Activated T-helper 1 cell treated with anti-CD3 and anti-CD28 coated beads, Interleukin-2, amount 50 U/mL, for 16 hours (primary cell): ENCODE results near the gene ATG10.
A peak's percentile ranks its signal among the peaks of the same experiment; 100 is the strongest.
"Not testable (repeated sequence)": the region's sequence is repeated elsewhere in the genome, so short reads cannot be mapped to it uniquely, and the experiment has no call there.

Source experiments
- DNase-seq, 2 donors: peaks; one replicate each; pipeline ENCODE4 v3.0.0-alpha.2; 2020; ENCODE audit warnings: low read depth in 1 of 2, low spot score in 1 of 2

The ATG10 gene

GRCh38 chr5:82218374-82219156 lies 246.7 kb downstream of the ATG10 start:
- DNase-seq = no peak

GRCh38 chr5:82221020-82221419 lies 249.2 kb downstream of the ATG10 start:
- DNase-seq = no peak

DNA sequence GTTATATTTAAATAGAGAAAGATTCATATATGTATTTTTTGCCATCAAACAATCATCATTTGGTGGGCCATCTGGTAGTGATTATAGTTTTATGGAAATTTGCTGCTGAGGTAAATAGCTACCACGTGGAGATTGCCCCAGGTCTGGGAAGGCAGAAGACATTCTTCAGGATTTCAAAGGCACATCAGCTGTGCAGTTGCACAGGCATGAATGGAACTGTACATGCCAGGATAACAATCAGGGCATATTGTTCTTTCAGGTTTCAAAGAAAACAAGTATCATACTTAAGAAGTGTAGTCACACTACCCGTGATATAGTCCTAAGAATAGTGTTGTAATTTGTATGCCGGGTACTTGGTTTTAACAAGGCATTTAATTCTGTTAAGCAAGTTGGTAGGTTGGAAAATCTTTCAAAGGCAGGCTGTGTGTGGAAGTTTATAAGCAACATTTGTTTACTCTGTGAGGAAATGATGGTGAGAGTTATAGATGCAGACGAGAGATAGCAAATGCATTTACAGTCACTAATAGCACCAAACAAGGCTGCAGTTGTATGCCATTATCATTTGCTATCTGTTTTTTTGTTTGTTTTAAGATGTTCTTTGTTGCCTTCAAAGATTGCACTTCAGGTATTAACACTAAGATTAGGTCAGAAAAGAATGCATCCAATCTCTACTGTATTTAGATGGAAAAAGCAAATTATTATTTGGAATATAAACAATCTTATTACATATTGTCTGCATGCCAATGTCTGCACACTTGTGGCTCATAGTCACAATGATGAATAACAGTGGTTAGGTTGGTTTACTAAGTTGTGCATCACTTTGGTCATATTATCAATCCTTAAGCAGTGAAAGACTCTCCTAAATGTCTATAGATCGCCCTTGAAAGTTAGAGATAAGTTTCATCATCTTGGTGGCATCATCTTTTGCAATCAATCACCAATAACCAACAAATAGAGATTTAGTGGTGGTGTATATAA lies 251.1 kb downstream of the ATG10 start:
- no peak for DNase-seq

DNA sequence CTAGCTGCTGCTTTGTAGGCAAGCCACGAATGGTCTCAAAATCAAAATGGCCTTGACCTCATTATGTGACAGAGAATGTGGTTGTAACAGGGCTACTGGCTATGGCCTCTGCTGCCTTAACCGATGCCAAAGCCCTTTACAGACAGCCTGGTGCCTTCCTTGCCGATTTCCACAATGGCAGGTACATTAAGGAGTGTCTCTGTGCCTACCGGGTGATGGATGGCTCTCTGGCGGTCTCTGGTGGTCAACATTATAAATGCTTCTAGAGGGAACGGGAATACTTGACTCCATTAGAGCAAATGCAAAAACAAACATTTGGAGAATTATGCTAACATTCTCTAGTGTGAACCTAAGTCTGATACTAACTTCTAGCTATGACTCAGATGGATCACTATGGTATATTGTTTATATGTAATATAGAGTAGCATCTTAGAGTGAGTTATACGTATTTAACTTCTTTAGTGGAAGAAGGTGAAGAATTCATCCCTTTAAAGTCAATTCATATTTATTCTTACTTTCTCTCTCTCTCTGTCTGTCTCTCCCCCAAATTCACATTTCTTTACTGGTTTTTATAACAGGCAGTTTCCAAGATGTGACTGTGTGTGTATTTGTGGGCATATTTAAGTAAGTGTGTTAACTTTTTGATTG lies 253.8 kb downstream of the ATG10 start:
- DNase-seq = peak; percentile 29 to 36

GRCh38 chr5:82234885-82235284 lies 263.1 kb downstream of the ATG10 start:
- DNase-seq = no peak

GRCh38 chr5:82244151-82244550 lies 272.3 kb downstream of the ATG10 start:
- DNase-seq = no peak

DNA sequence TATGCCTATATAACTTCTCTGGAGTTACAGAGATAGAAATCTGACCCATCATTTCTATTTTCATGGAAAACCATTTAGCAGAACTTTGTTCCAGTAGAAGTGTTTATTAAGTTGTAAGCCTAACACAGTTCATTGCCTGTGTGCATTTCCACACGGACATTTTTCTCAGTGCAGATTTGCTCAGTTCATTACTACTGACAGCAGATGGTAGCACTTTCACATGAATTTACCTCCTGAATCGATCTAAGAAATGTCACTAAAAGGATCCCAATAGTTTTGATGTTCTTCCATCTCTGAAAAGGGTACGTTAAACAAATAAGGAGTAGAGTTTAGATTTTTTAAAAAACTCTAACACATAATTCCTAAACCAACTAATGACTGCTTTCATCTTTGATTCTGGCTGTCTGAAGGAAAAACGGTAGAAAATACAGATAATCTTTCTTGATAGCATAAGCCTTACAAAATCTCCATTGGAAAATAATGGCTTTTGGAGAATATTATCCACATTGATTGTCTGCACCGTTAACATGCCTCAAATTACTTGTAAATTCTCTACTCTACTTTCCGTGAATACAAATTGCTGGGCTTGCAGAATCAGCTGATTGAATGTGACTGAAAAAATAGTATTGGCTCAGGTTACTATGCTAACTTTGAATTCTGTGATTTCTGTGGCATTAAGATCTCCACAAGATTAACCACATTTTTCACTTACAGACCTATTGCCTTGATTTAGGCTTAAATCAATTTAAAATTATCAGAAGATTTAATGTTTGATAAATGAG lies 273.2 kb downstream of the ATG10 start:
- no peak for DNase-seq

DNA sequence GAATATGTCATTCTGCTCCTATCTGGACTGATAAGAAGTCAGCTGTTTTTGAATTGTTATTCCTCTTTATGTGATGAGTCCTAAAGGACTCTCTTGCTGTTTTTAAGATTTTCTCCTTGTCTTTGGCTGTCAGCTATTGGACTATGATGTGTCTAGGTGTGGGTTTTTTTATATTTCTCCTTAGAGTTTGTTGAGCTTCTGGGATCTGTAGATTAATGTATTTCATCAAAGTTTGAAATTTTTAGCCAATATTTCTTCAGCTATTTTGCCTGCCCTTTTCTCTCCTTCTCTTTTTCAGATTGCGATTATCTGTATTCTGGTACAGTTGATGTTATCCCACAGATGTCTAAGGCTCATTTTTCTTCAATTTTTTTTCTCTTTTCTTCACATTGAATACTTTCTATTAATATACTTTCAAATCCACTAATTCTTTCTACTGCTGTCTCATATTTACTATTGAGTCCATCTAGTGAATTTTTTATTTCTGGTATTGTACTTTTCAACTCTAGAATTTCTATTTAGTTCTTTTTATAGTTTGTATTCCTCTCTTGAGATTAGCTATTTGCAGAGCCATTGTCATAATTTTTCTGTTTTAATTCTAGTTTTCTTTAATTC lies 275.2 kb downstream of the ATG10 start:
- DNase-seq = no peak

DNA sequence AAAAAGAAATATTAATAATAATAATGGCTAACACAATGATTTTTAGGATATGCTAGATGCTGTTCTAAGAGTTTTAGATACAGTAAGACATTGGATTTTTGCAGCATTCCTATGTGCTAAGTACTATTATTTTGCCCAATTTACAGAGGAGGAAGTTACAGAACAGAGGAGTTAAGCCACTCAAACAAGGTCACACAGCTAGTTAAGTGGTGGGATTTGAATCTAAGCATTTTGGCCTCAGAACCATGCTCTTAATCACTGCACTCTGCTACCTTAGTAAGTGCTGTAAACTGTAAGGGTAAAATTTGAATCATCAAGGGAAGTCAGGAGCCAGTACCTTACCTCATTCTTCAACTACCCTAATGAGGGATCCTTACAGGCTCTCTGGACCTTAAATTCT lies 280.9 kb downstream of the ATG10 start:
- DNase-seq = no peak

DNA sequence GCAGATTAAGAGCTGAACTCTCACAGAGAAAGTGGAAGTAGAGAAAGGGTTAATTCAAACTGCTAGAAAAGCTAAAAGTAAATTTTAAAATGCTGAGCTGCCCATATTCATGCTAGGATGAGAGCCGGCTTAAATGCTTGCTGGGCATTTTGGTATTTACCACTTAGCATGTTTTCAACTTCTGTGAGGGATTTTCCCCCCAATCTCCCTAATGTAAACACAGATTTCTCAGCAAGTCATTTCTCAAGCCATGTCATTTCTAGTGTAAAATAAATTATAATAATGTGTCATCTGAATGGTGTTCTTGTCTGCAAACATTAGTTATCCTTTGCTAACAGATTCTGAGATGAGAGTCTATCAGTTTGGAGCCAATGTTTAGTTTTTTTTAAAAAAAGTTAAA lies 284.0 kb downstream of the ATG10 start:
- DNase-seq = no peak

DNA sequence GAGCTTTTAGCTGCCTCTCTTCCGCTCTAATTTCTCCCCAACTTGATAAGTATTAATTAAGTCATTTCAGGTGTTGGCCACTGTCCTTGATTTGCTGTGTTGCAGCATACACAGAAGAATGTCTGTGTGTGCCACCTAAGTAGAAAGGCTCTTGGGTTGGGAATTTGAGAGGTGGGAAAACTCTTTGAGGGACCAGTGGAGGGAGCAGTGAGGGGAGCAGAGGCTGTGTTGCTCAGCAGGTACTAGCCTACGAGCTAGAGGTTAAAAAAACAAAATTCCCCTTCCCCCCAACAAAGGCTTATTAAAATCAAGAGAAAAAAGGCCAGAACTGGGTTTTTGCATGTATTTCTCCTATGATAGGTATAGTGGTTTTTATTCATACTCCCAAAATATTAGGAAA lies 285.4 kb downstream of the ATG10 start:
- no peak for DNase-seq

GRCh38 chr5:82257729-82258128 lies 285.9 kb downstream of the ATG10 start:
- DNase-seq = no peak

- DNase-seq = no peak
Observed at GRCh38 chr5:82259172-82259800, 287.5 kb downstream of the ATG10 start.

DNA sequence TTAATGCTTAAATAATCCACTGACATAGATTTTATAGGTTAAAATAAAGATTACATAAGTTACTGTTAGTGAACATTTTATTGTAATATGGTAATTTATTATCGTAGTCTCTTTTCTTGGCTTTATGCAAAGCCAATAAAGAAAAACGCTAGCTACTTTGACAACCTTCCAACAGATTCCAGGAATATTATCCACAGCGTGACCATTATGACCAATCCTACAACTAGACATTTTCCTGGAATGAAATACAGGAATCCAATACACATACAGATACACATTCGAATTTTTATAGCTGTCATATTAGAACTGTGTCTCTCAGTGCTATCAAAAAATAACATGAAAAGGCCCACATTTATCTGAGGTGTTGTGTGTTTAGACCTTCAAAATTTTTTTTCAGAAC lies 293.2 kb downstream of the ATG10 start:
- no peak for DNase-seq

DNA sequence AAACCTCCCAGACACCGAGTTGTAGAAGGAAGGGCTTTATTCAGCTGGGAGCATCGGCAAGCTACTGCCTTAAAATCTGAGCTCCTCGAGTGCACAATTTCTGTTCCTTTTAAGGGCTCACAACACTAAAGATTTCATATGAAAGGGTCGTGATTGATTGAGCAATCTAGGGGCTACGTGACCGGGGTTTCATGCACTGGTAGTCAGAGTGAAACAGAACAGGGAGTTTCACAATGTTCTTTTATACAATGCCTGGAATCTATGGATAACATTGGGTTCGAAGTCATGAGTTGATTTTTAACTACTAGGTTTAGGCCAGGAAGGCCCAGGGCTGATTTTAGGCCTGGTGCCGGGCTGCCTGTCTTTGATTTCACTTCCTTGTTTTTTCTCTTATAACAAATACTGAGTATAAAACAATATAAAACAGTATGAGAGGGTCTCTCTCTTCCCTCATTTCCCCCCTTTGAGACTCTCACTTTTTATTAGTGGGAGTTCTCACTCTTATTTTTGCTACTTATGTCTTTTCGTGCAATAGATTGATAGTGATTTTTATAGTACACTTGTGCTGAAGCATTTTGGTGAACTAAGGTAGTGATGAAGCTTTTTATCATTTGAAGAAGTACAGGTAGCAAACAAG lies 295.6 kb downstream of the ATG10 start:
- not testable (repeated sequence) for DNase-seq

DNA sequence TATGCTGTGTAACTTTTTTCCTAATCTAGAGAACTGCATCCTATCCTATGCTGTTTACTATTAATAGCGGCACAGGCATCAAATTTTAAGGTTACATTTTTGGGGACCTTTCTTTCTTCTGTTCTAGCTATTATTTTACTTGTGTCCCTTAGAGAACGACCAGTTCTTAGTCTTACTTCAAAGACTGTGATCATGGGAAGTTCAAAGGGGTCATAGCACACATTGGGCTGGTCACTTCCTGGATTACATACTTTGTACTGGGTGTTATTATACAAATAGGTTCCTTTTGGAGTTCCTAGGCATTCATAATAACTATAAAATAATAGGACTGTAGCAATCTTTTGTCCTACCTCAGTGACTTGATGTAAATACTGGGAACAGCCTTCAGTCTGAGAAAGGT lies 297.5 kb downstream of the ATG10 start:
- not testable (repeated sequence) for DNase-seq

DNA sequence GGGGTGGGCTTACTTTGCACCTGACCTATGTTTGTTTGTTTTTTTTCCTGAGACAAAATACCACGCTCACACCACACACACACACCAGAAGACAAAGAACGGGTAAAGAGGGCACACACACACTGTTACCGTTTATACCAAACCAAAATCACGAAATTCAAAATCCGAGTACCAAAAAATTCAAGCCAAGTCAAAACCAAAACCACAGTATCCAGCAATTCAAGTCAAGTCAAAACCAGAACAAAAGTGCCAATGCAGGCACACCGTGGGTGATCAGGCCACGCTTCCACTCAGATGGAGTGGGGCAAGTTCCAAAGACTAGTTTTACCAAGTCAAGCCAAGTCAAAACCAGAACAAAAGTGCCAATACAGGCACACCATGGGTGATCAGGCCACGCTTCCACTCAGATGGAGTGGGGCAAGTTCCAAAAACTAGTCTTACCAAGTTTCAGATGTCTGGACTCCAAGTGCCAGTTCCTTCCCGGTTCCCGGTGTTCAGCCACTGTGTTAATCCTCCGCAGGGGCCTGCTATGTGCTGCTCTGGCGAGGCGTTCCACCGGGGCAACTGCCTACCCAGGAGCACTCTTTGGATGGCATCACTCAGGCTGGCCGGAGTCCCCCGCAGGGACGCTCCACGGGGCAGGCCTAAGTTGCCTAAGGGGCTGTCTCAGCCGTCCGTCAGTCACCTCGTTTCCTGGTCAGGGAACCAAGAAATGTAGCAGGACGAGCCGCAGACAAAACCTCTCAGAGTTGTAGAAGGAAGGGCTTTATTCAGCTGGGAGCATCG lies 300.9 kb downstream of the ATG10 start:
- DNase-seq = not testable (repeated sequence)

DNA sequence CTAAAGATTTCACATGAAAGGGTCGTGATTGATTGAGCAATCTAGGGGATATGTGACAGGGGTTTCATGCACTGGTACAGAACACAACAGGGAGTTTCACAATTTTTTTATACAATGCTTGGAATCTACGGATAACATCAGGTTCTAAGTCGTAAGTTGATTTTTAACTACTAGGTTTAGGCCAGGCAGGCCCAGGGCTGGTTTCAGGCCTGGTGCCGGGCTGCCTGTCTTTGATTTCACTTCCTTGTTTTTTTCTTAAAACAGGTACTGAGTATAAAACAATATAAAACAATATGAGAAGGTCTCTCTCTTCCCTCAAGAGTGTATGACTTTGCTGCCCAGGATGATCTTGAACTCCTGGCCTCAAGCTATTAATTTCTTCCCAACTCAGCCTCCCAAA lies 301.6 kb downstream of the ATG10 start:
- not testable (repeated sequence) for DNase-seq
